Calu3 (cell line): Measurements from ENCODE around the gene ING2. TPM values are rescaled to one million over a fixed set of nuclear protein-coding genes. Genes with fewer than 3 reads are reported as not detected.

Experiments used
- BruUV-seq: library from RNA; stranded (reverse); fragments of 400-500 nt; replicated peaks from 2 replicates; lab custom pipeline; 2021; lab: Mats Ljungman, UMichigan
- CTCF ChIA-PET: fragments of 300-600 bp; sonication (Branson Sonifier 250); formaldehyde crosslinking; loops from one replicate; lab custom pipeline; 2022; ENCODE audit warnings: antibody characterized with exemption; lab: Charles Lee
- DNase-seq: peaks from one replicate; pipeline ENCODE4 v3.0.0; 2022
- H3K27ac Mint-ChIP-seq: one replicate; pipeline ENCODE4 v1.8.0; 2022; ENCODE audit warnings: mixed read lengths; ENCODE audit not compliant: unreplicated experiment
- H3K27me3 Mint-ChIP-seq: one replicate; pipeline ENCODE4 v1.8.0; 2022; ENCODE audit warnings: mixed read lengths; ENCODE audit not compliant: unreplicated experiment
- H3K36me3 Mint-ChIP-seq: one replicate; pipeline ENCODE4 v1.8.0; 2022; ENCODE audit warnings: mild to moderate bottlenecking, moderate library complexity, mixed read lengths; ENCODE audit not compliant: insufficient read depth, unreplicated experiment
- H3K4me1 Mint-ChIP-seq: one replicate; pipeline ENCODE4 v1.8.0; 2022; ENCODE audit warnings: mild to moderate bottlenecking, low read depth, mixed read lengths; ENCODE audit not compliant: unreplicated experiment
- H3K4me3 Mint-ChIP-seq: one replicate; pipeline ENCODE4 v1.8.0; 2022; ENCODE audit warnings: mild to moderate bottlenecking, low read depth, moderate library complexity, mixed read lengths; ENCODE audit not compliant: unreplicated experiment
- H3K9me3 Mint-ChIP-seq: one replicate; pipeline ENCODE4 v1.8.0; 2022; ENCODE audit warnings: low read depth, mixed read lengths; ENCODE audit not compliant: unreplicated experiment
- intact Hi-C: fragments of 100-400 bp; cut with micrococcal nuclease; formaldehyde crosslinking; loops from one replicate; pipeline ENCODE4 v1.10.0; 2022; ENCODE audit not compliant: unreplicated experiment
- total RNA-seq: library from RNA; stranded (reverse); gene quantifications from 2 replicates; pipeline ENCODE4 v1.2.3, GENCODE V29; 2022
- TF ChIP-seq, protein P1 (sequence below): fragments of 200-600 bp; IDR thresholded peaks from one replicate; pipeline ENCODE4 v1.8.0; 2022; ENCODE audit warnings: antibody characterized with exemption; ENCODE audit not compliant: unreplicated experiment

ING2 gene
- total RNA-seq, 1 experiment from 2014 or later = 12.1 TPM

DNA sequence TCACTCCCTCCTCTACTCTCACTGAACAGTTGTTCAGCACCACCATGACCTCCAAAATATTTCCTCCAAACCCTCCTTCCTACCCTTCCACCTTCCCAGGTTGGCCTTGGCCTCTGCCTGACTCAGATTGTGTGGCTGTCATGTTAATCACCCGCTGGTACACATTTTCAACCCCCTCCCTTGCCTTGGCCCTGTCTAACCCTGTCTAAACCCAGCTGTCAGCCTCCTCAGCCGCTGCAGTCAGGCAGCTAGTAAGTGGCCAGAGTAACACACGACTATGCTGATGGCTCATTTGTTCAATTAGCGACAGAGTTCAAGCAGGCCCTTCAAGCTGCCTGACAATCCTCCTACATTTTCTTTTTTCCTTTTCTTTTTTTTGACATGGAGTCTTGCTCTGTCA lies 18.0 kb downstream of the ING2 start:
- H3K27me3 Mint-ChIP-seq = peaks cover 24% of the 10 kb centered on the region
- intact Hi-C loops = no loop called here
- DNase-seq = no peak
- BruUV-seq = no TSS peak
- TF ChIP-seq, protein P1, sequence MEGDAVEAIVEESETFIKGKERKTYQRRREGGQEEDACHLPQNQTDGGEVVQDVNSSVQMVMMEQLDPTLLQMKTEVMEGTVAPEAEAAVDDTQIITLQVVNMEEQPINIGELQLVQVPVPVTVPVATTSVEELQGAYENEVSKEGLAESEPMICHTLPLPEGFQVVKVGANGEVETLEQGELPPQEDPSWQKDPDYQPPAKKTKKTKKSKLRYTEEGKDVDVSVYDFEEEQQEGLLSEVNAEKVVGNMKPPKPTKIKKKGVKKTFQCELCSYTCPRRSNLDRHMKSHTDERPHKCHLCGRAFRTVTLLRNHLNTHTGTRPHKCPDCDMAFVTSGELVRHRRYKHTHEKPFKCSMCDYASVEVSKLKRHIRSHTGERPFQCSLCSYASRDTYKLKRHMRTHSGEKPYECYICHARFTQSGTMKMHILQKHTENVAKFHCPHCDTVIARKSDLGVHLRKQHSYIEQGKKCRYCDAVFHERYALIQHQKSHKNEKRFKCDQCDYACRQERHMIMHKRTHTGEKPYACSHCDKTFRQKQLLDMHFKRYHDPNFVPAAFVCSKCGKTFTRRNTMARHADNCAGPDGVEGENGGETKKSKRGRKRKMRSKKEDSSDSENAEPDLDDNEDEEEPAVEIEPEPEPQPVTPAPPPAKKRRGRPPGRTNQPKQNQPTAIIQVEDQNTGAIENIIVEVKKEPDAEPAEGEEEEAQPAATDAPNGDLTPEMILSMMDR = no peak
- H3K4me3 Mint-ChIP-seq = no peak overlapping the region
- CTCF ChIA-PET = no interaction called here
- H3K9me3 Mint-ChIP-seq = no peaks in the 10 kb centered on the region
- no peaks in the 10 kb centered on the region for H3K36me3 Mint-ChIP-seq
- no peak overlapping the region for H3K27ac Mint-ChIP-seq
- no peaks in the 10 kb centered on the region for H3K4me1 Mint-ChIP-seq

DNA sequence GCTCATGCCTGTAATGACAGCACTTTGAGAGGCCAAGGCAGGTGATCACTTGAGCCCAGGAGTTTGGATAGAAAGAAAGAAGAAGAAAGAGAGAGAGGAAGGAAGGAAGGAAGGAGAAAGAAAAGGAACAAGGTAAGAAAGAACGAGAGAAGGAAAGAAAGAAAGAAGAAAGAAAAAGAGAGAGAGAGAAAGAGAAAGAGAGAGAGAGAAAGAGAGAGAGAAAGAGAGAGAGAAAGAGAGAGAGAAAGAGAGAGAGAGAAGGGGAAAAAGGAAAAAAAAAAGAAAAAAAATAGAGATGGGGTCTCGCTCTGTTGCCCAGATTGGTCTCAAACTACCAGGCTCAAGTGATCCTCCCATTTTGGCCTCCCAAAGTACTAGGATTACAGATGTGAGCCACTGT lies 22.5 kb downstream of the ING2 start:
- Mint-ChIP-seq H3K36me3 (no peaks in the 10 kb centered on the region), H3K27me3 (peaks cover 37% of the 10 kb centered on the region), H3K4me1 (no peaks in the 10 kb centered on the region)

DNA sequence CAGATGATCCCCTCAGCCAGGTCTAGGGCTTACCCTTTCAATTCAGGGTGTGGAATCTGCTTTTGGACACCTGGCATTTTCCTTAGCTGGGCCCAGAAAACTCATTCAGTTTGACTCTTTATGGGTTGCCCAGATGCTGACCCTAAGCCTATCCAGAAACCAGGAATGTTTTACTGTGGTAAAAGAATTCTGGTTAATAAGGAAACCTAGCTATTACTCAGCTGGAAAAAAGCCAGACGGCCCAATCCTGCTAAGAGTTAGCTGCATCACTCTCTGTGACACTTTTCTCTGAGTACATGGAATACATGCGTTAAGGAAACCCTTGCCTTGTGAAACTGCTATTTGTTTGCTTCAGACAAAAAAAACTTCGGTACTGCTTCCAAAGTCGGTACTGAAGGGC lies 28.0 kb downstream of the ING2 start:
- H3K4me1 Mint-ChIP-seq = no peaks in the 10 kb centered on the region
- H3K27ac Mint-ChIP-seq = no peak overlapping the region
- peaks cover 14% of the 10 kb centered on the region for H3K27me3 Mint-ChIP-seq
- BruUV-seq = no TSS peak
- no peak overlapping the region for H3K4me3 Mint-ChIP-seq
- H3K9me3 Mint-ChIP-seq = no peaks in the 10 kb centered on the region
- no peak for DNase-seq
- CTCF ChIA-PET = interaction anchor here (0.7 to 0.8 kb wide), 2 partner anchors 27 to 43 kb away, joined by 4 to 9 read pairs; no protein-coding TSS in a partner anchor
- TF ChIP-seq, protein P1 = no peak
- H3K36me3 Mint-ChIP-seq = no peaks in the 10 kb centered on the region
- intact Hi-C loops = no loop called here

More for the DNA sequence above, 22.5 kb downstream of the ING2 start:
- TF ChIP-seq, protein P1 = no peak
- BruUV-seq = no TSS peak
- DNase-seq = no peak
- intact Hi-C loops = no loop called here
- CTCF ChIA-PET = no interaction called here
- Mint-ChIP-seq H3K4me3 (no peak overlapping the region), H3K27ac (no peak overlapping the region), H3K9me3 (no peaks in the 10 kb centered on the region)

DNA sequence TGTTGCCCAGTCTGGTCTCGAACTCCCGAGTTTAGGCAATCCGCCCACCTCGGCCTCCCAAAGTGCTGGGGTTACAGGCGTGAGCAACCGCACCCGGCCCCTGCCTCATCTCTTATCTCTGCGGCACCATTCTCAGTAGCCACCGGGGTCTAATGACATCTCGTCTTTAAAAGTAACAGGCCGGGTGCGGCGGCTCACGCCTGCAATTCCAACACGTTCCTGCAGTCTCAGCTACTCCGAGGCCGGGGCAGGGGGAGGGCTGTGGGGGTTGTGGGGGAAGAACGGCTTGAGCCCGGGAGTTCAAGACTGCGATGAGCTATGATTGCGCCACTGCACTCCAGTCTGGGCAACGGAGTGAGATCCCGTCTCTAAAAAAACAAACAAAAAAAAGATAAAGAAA lies 28.8 kb downstream of the ING2 start:
- no peaks in the 10 kb centered on the region for H3K36me3 Mint-ChIP-seq
- no peaks in the 10 kb centered on the region for H3K4me1 Mint-ChIP-seq
- no peaks in the 10 kb centered on the region for H3K9me3 Mint-ChIP-seq
- H3K4me3 Mint-ChIP-seq = no peak overlapping the region
- BruUV-seq = no TSS peak
- peaks cover 14% of the 10 kb centered on the region for H3K27me3 Mint-ChIP-seq
- CTCF ChIA-PET = no interaction called here
- DNase-seq = no peak
- TF ChIP-seq, protein P1 = no peak
- H3K27ac Mint-ChIP-seq = no peak overlapping the region
- intact Hi-C loops = no loop called here
